ENCODE data around the gene CPEB4.

CPEB4 gene

GRCh38 chr5:173848986-173849596 is 39.1 kb upstream of the CPEB4 start:
- no peak for TF ChIP-seq ZFX (IDR thresholded peaks at IDR 0.05; ENCODE audit: borderline replicate concordance)
- no peak for TF ChIP-seq CTCF (IDR thresholded peaks at IDR 0.05)
- no peak overlapping the region for H3K27ac ChIP-seq

- H3K27ac ChIP-seq = no peak overlapping the region
- TF ChIP-seq CTCF (IDR thresholded peaks at IDR 0.05) (no peak), ZFX (IDR thresholded peaks at IDR 0.05; ENCODE audit: borderline replicate concordance) (no peak)
Observed at GRCh38 chr5:173849908-173850307, 38.2 kb upstream of the CPEB4 start.

GRCh38 chr5:173850659-173851058 is 37.5 kb upstream of the CPEB4 start:
- TF ChIP-seq CTCF (IDR thresholded peaks at IDR 0.05) (no peak), ZFX (IDR thresholded peaks at IDR 0.05; ENCODE audit: borderline replicate concordance) (no peak)
- H3K27ac ChIP-seq = no peak overlapping the region

- no peak overlapping the region for H3K27ac ChIP-seq
- TF ChIP-seq ZFX (IDR thresholded peaks at IDR 0.05; ENCODE audit: borderline replicate concordance) (no peak), CTCF (IDR thresholded peaks at IDR 0.05) (no peak)
Observed at GRCh38 chr5:173851595-173852243, 36.4 kb upstream of the CPEB4 start.

GRCh38 chr5:173852790-173853359 is 35.3 kb upstream of the CPEB4 start:
- no peak overlapping the region for H3K27ac ChIP-seq
- TF ChIP-seq ZFX (IDR thresholded peaks at IDR 0.05; ENCODE audit: borderline replicate concordance) (no peak), CTCF (IDR thresholded peaks at IDR 0.05) (no peak)

GRCh38 chr5:173853370-173854131 is 34.6 kb upstream of the CPEB4 start:
- H3K27ac ChIP-seq = no peak overlapping the region
- TF ChIP-seq ZFX (IDR thresholded peaks at IDR 0.05; ENCODE audit: borderline replicate concordance) = no peak
- no peak for TF ChIP-seq CTCF (IDR thresholded peaks at IDR 0.05)
